ENCODE measurements around the gene SCP2.

Gene SCP2

DNA sequence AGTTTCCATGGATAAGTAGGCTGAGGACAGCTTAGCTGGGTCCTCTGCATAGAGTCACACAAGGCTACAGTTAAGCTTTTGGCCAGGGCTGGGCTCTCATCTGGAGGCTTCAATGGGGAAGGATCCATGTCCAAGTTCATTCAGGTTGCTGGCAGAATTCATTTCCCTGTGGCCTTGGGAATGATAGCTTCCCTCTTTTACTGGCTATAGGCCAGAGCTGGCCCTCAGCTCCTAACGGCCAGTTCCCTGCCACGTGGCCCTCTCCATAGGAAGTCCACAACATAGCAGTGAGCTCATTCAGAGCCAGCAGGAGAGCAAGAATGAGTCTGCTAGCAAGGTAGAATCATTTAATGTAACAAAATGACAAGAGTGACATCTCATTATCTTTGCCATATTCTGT, 119.9 kb downstream of the SCP2 start:
- H3K27ac ChIP-seq (ENCODE audit: low read depth, low read length) = no peak overlapping the region
- H3K4me3 ChIP-seq (ENCODE audit: low read depth in 1 of 5, low read length in 5 of 5) = no peak overlapping the region
- peaks cover 3 to 47% (median 39%) of the 10 kb centered on the region in 5 donors for H3K4me1 ChIP-seq (ENCODE audit: control insufficient read depth in 5 of 5, insufficient read depth in 5 of 5, low read length in 5 of 5)

DNA sequence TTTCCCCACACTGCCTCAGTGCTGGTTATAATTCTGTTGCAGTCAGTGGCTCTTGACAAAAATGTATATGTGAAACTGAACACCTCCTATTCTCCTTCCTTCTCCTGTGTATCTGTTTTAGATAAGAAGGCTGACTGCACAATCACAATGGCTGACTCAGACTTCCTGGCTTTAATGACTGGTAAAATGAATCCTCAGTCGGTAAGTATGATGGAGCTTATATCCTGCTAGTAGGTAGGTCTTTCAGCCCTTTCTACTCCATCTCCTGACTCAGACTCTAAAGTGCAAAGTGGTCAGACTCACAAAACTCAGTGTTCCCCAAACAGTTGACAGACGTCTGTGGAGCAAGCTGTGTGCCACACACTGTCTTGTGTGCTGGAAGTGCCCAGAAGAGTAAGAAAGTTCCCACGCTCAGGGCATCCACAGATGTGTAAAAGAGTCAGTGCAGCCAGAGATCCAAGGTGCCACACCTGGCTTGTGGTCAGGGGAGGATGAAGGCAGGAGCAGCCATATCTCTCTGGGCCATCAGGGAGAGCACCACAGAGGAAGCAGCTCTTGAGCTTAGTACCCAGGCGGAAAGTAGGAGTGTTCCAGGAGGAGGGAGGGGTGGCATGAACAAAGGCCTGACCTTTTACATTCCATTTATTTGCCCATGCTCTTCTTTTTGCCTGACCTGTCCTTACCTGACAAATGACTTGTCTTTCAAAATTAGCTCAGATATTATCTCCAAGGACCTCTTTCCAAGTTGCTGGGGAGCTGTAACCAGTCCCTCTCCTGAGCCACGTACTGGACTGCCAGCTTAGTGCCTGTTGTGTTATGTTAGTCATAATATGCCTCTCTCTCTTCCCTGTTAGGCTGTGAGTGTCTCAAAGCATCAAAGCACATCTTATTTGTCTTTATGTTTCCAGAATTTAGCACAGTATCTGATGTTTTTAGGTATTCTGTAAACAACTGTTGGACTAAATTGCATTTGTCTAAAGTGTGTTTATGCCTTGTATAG, 121.0 kb downstream of the SCP2 start:
- Histone ChIP-seq H3K27ac (ENCODE audit: low read depth, low read length) (no peak overlapping the region), H3K36me3 (ENCODE audit: control insufficient read depth in 5 of 5, insufficient read depth in 5 of 5, low read length in 5 of 5) (peaks cover 12 to 36% (median 21%) of the 10 kb centered on the region in 5 donors), H3K4me3 (ENCODE audit: low read depth in 1 of 5, low read length in 5 of 5) (no peak overlapping the region), H3K9ac (ENCODE audit: low read length in 5 of 5) (no peak overlapping the region), H3K27me3 (ENCODE audit: control insufficient read depth in 5 of 5, insufficient read depth in 4 of 5, low read length in 5 of 5) (no peaks in the 10 kb centered on the region), H3K4me1 (ENCODE audit: control insufficient read depth in 5 of 5, insufficient read depth in 5 of 5, low read length in 5 of 5) (peaks cover 3 to 39% (median 34%) of the 10 kb centered on the region in 5 donors), H3K9me3 (ENCODE audit: control insufficient read depth in 5 of 5, low read length in 5 of 5) (no peaks in the 10 kb centered on the region)

More for the DNA sequence above, 119.9 kb downstream of the SCP2 start:
- no peaks in the 10 kb centered on the region for H3K9me3 ChIP-seq (ENCODE audit: control insufficient read depth in 5 of 5, low read length in 5 of 5)
- no peak overlapping the region for H3K9ac ChIP-seq (ENCODE audit: low read length in 5 of 5)
- no peaks in the 10 kb centered on the region for H3K27me3 ChIP-seq (ENCODE audit: control insufficient read depth in 5 of 5, insufficient read depth in 4 of 5, low read length in 5 of 5)
- H3K36me3 ChIP-seq (ENCODE audit: control insufficient read depth in 5 of 5, insufficient read depth in 5 of 5, low read length in 5 of 5) = peaks cover 7 to 27% (median 15%) of the 10 kb centered on the region in 5 donors

DNA sequence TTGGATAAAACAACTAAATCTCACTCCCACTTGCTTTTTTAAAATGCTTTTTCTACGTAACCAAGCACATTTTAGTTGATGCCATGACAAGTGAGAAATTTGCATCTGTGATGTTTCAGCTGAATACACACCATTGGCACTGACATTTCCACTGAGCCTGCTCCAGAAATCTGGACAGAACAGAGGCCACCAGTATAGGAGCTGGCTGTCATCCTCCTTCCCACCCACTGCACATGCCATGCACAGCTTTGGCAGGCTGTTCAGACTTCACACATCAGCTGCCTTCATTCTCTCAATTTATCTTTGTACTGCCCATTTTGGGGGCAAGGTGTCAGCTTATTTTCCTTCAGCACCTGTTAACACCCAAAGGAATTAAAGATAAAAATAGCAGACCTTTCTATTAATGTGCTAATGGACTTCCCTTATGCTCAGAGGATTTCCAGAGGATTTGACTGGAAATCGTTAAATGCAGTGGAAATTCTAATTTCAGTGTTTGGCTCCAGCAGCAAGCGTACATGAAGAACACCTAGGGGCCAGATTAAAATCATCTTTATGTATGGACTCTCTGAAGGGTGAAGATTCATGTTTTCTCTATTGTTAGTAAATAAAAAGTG, 122.0 kb downstream of the SCP2 start:
- peaks cover 2 to 39% (median 32%) of the 10 kb centered on the region in 5 donors for H3K4me1 ChIP-seq (ENCODE audit: control insufficient read depth in 5 of 5, insufficient read depth in 5 of 5, low read length in 5 of 5)
- no peaks in the 10 kb centered on the region for H3K9me3 ChIP-seq (ENCODE audit: control insufficient read depth in 5 of 5, low read length in 5 of 5)
- H3K4me3 ChIP-seq (ENCODE audit: low read depth in 1 of 5, low read length in 5 of 5) = no peak overlapping the region
- no peak overlapping the region for H3K9ac ChIP-seq (ENCODE audit: low read length in 5 of 5)
- peaks cover 20 to 43% (median 26%) of the 10 kb centered on the region in 5 donors for H3K36me3 ChIP-seq (ENCODE audit: control insufficient read depth in 5 of 5, insufficient read depth in 5 of 5, low read length in 5 of 5)
- no peak overlapping the region for H3K27ac ChIP-seq (ENCODE audit: low read depth, low read length)
- no peaks in the 10 kb centered on the region for H3K27me3 ChIP-seq (ENCODE audit: control insufficient read depth in 5 of 5, insufficient read depth in 4 of 5, low read length in 5 of 5)

DNA sequence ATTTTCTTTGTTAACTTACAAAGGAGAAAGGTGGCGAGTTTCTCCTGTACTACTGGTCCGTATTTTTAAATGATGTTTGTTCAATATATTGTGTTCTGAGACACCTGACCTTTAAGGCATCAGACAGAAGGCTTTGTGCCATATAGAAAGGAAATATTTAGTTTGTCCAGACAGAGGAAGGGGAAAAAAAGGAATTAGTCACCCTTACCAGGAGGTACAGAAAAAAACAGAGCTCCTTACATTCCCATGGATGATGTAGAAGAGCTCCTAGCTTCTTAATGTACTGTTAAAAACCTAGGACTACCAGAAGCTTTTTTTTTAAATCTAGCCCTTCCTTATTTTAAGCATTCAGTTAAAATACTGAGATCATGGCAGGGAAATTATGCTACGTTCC, 122.5 kb downstream of the SCP2 start:
- no peaks in the 10 kb centered on the region for H3K27me3 ChIP-seq (ENCODE audit: control insufficient read depth in 5 of 5, insufficient read depth in 4 of 5, low read length in 5 of 5)
- H3K36me3 ChIP-seq (ENCODE audit: control insufficient read depth in 5 of 5, insufficient read depth in 5 of 5, low read length in 5 of 5) = peaks cover 20 to 43% (median 26%) of the 10 kb centered on the region in 5 donors
- no peak overlapping the region for H3K27ac ChIP-seq (ENCODE audit: low read depth, low read length)

DNA sequence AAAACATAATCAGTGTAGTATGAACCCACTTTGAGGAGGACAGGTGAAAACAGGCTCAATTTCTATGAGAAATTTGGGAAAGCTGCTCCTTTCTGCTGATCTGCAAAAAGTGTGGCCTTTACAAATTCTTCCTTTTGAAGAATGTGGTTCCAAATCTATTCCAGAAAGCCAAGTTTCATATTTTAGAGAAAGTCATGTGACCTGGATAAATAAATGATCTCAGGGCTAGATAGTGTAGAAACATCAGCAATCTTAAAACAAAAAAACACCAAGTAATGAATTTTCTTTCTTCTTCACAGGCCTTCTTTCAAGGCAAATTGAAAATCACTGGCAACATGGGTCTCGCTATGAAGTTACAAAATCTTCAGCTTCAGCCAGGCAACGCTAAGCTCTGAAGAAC, 123.2 kb downstream of the SCP2 start:
- Histone ChIP-seq H3K36me3 (ENCODE audit: control insufficient read depth in 5 of 5, insufficient read depth in 5 of 5, low read length in 5 of 5) (peaks cover 20 to 43% (median 26%) of the 10 kb centered on the region in 5 donors), H3K4me1 (ENCODE audit: control insufficient read depth in 5 of 5, insufficient read depth in 5 of 5, low read length in 5 of 5) (peaks cover 2 to 39% (median 32%) of the 10 kb centered on the region in 5 donors), H3K9me3 (ENCODE audit: control insufficient read depth in 5 of 5, low read length in 5 of 5) (no peaks in the 10 kb centered on the region), H3K27ac (ENCODE audit: low read depth, low read length) (peak overlapping the region; percentile 18), H3K4me3 (ENCODE audit: low read depth in 1 of 5, low read length in 5 of 5) (no peak overlapping the region), H3K27me3 (ENCODE audit: control insufficient read depth in 5 of 5, insufficient read depth in 4 of 5, low read length in 5 of 5) (no peaks in the 10 kb centered on the region), H3K9ac (ENCODE audit: low read length in 5 of 5) (peak overlapping the region in 1 of 5 donors; percentile 29)

More for the DNA sequence above, 122.5 kb downstream of the SCP2 start:
- Histone ChIP-seq H3K9me3 (ENCODE audit: control insufficient read depth in 5 of 5, low read length in 5 of 5) (no peaks in the 10 kb centered on the region), H3K4me1 (ENCODE audit: control insufficient read depth in 5 of 5, insufficient read depth in 5 of 5, low read length in 5 of 5) (peaks cover 2 to 39% (median 32%) of the 10 kb centered on the region in 5 donors), H3K4me3 (ENCODE audit: low read depth in 1 of 5, low read length in 5 of 5) (no peak overlapping the region), H3K9ac (ENCODE audit: low read length in 5 of 5) (no peak overlapping the region)

DNA sequence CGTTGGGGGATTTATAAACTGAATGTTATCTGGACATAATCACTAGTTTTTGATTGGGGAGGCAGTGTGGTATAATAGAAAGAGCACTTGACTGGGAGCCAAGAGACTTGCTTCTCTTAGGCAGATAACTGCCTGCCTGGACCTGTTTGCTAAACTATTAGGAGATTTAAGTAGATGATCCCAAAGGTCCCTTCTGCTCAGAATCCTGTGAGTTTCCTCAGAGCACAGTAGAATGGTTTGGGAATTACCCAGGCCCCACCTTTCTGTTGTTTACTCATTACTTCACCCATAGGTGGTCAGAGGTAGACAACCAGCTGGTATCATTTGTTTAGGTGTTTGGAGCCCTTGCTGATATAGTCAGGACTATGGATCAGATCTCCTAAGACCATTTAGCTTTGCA, 124.6 kb downstream of the SCP2 start:
- H3K27ac ChIP-seq (ENCODE audit: low read depth, low read length) = no peak overlapping the region
- H3K27me3 ChIP-seq (ENCODE audit: control insufficient read depth in 5 of 5, insufficient read depth in 4 of 5, low read length in 5 of 5) = no peaks in the 10 kb centered on the region
- peaks cover 20 to 43% (median 26%) of the 10 kb centered on the region in 5 donors for H3K36me3 ChIP-seq (ENCODE audit: control insufficient read depth in 5 of 5, insufficient read depth in 5 of 5, low read length in 5 of 5)
- H3K9ac ChIP-seq (ENCODE audit: low read length in 5 of 5) = no peak overlapping the region
- no peaks in the 10 kb centered on the region for H3K9me3 ChIP-seq (ENCODE audit: control insufficient read depth in 5 of 5, low read length in 5 of 5)
- no peak overlapping the region for H3K4me3 ChIP-seq (ENCODE audit: low read depth in 1 of 5, low read length in 5 of 5)
- H3K4me1 ChIP-seq (ENCODE audit: control insufficient read depth in 5 of 5, insufficient read depth in 5 of 5, low read length in 5 of 5) = peaks cover 2 to 36% (median 28%) of the 10 kb centered on the region in 5 donors

DNA sequence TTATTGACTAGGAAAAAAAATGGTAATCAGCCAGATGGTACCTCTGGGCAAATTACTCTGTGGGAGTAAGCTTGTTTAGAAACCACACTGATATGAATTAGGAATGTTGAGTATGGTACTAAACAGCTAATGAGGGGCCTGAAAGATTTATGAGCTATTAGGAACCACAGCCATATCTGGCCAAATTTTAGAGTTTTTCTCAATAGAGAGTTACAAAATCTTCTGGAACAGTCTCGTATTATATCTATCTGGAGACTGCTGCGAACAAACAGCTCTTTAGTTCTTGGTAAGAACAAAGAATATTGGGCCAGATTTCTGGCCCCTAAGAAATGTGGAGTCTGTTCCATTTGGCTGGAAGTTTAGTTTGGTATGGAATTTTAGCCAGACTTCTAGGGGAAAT, 130.1 kb downstream of the SCP2 start:
- peaks cover 0 to 8% (median 5%) of the 10 kb centered on the region in 5 donors for H3K27me3 ChIP-seq (ENCODE audit: control insufficient read depth in 5 of 5, insufficient read depth in 4 of 5, low read length in 5 of 5)
- peaks cover 11 to 17% (median 12%) of the 10 kb centered on the region in 5 donors for H3K36me3 ChIP-seq (ENCODE audit: control insufficient read depth in 5 of 5, insufficient read depth in 5 of 5, low read length in 5 of 5)
- no peak overlapping the region for H3K4me3 ChIP-seq (ENCODE audit: low read depth in 1 of 5, low read length in 5 of 5)
- H3K4me1 ChIP-seq (ENCODE audit: control insufficient read depth in 5 of 5, insufficient read depth in 5 of 5, low read length in 5 of 5) = peaks cover 0 to 18% (median 14%) of the 10 kb centered on the region in 5 donors
- H3K9ac ChIP-seq (ENCODE audit: low read length in 5 of 5) = no peak overlapping the region
- H3K9me3 ChIP-seq (ENCODE audit: control insufficient read depth in 5 of 5, low read length in 5 of 5) = no peaks in the 10 kb centered on the region
- no peak overlapping the region for H3K27ac ChIP-seq (ENCODE audit: low read depth, low read length)

DNA sequence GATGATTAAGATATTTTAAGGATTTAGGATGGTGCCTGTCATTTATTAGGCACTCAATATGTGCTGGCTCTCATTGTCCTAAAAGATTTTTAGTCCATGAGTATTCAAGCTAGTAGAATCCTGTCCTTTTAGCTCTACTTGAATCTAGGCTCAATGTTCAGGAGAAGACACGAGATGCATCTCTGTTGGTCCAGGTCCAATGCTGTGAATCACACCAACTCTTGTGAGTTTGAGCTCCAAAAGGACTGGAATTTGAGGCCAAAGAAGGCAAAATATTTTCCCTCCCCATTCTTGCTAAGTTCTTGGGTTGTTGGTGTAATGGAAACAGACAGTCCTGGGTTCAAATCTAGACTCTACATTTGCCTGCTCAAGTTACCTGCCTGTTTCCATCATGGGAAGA, 133.5 kb downstream of the SCP2 start:
- Histone ChIP-seq H3K4me3 (ENCODE audit: low read depth in 1 of 5, low read length in 5 of 5) (no peak overlapping the region), H3K27ac (ENCODE audit: low read depth, low read length) (no peak overlapping the region), H3K9ac (ENCODE audit: low read length in 5 of 5) (no peak overlapping the region), H3K36me3 (ENCODE audit: control insufficient read depth in 5 of 5, insufficient read depth in 5 of 5, low read length in 5 of 5) (no peaks in the 10 kb centered on the region), H3K9me3 (ENCODE audit: control insufficient read depth in 5 of 5, low read length in 5 of 5) (no peaks in the 10 kb centered on the region), H3K27me3 (ENCODE audit: control insufficient read depth in 5 of 5, insufficient read depth in 4 of 5, low read length in 5 of 5) (peaks cover 7 to 20% (median 11%) of the 10 kb centered on the region in 5 donors), H3K4me1 (ENCODE audit: control insufficient read depth in 5 of 5, insufficient read depth in 5 of 5, low read length in 5 of 5) (peaks cover 0 to 31% (median 28%) of the 10 kb centered on the region in 5 donors)

DNA sequence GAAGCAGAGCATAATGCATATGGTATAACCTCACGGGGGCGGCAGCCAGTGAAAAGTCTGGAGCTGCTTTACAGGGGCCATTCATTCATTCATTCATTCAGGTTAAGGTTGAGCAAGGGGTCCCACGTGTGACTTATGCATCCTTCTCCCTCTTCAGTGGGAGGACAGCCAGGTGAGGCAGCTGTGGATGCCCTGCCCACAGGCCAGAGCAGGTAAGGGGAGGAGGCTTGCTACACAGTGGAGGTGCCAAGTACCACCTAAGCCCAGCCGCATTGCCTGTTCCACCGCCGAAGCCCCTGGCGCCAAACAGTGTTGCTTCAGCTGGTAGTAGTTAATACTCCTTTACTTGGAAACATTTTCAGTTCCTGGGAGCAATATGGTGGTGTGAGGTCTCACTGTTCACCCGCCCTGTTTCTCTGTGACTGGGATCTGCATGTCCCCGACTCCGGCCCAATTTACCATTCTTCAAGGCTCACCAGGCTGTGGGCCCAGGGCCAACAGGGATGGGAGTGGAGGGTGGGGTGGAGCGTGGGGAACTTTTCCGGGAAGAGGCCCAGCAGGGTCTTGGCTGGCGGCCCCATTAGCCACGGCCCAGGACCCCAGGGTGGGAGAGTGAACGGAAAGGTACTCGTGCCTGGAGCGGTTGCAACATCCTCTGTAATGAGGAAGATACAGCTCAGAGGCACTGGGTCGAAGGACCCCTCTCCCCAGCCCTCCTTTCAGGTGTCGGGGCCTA, 134.2 kb downstream of the SCP2 start:
- peaks cover 0 to 31% (median 28%) of the 10 kb centered on the region in 5 donors for H3K4me1 ChIP-seq (ENCODE audit: control insufficient read depth in 5 of 5, insufficient read depth in 5 of 5, low read length in 5 of 5)
- H3K9me3 ChIP-seq (ENCODE audit: control insufficient read depth in 5 of 5, low read length in 5 of 5) = no peaks in the 10 kb centered on the region
- H3K27ac ChIP-seq (ENCODE audit: low read depth, low read length) = peak overlapping the region; percentile 55
- no peaks in the 10 kb centered on the region for H3K36me3 ChIP-seq (ENCODE audit: control insufficient read depth in 5 of 5, insufficient read depth in 5 of 5, low read length in 5 of 5)
- H3K27me3 ChIP-seq (ENCODE audit: control insufficient read depth in 5 of 5, insufficient read depth in 4 of 5, low read length in 5 of 5) = peaks cover 7 to 20% (median 11%) of the 10 kb centered on the region in 5 donors
- H3K9ac ChIP-seq (ENCODE audit: low read length in 5 of 5) = peak overlapping the region in 1 of 5 donors; percentile 44
- peak overlapping the region; percentile 58 to 67 (median 63) for H3K4me3 ChIP-seq (ENCODE audit: low read depth in 1 of 5, low read length in 5 of 5)
